GM21526 (cell line): ENCODE measurements around the gene LPCAT1.
"Not testable (repeated sequence)": the region's sequence is repeated elsewhere in the genome, so short reads cannot be mapped to it uniquely, and the experiment has no call there.

Source experiments
- ATAC-seq: cut with Tn5 transposase; IDR thresholded peaks from one replicate; pipeline ENCODE4 v1.9.1; 2021; ENCODE audit warnings: moderate library complexity; ENCODE audit not compliant: unreplicated experiment, low FRiP score

The LPCAT1 gene

GRCh38 chr5:1484730-1485578, 38.8 kb downstream of the LPCAT1 start:
- peak; percentile 33 for ATAC-seq

- ATAC-seq: no peak
Observed at GRCh38 chr5:1483856-1484729, 39.7 kb downstream of the LPCAT1 start.

GRCh38 chr5:1483064-1483463, 40.7 kb downstream of the LPCAT1 start:
- no peak for ATAC-seq

- no peak for ATAC-seq
Observed at GRCh38 chr5:1481959-1482331, 41.8 kb downstream of the LPCAT1 start.

GRCh38 chr5:1481266-1481958, 42.3 kb downstream of the LPCAT1 start:
- ATAC-seq: no peak

- ATAC-seq: no peak
Observed at GRCh38 chr5:1480806-1481205, 43.0 kb downstream of the LPCAT1 start.

GRCh38 chr5:1480217-1480616, 43.5 kb downstream of the LPCAT1 start:
- no peak for ATAC-seq

GRCh38 chr5:1479581-1480188, 44.1 kb downstream of the LPCAT1 start:
- ATAC-seq: no peak

- ATAC-seq: no peak
Observed at GRCh38 chr5:1479066-1479465, 44.7 kb downstream of the LPCAT1 start.

GRCh38 chr5:1478271-1479035, 45.3 kb downstream of the LPCAT1 start:
- ATAC-seq: no peak

GRCh38 chr5:1477341-1477740, 46.4 kb downstream of the LPCAT1 start:
- ATAC-seq: no peak

GRCh38 chr5:1476967-1477310, 46.8 kb downstream of the LPCAT1 start:
- no peak for ATAC-seq

- no peak for ATAC-seq
Observed at GRCh38 chr5:1476181-1476966, 47.4 kb downstream of the LPCAT1 start.

GRCh38 chr5:1475544-1475900, 48.2 kb downstream of the LPCAT1 start:
- ATAC-seq: not testable (repeated sequence)

GRCh38 chr5:1474866-1475543, 48.8 kb downstream of the LPCAT1 start:
- ATAC-seq: no peak

- no peak for ATAC-seq
Observed at GRCh38 chr5:1474183-1474839, 49.4 kb downstream of the LPCAT1 start.

GRCh38 chr5:1473746-1474145, 50.0 kb downstream of the LPCAT1 start:
- ATAC-seq: no peak

GRCh38 chr5:1472964-1473628, 50.7 kb downstream of the LPCAT1 start:
- no peak for ATAC-seq
